ENCODE data around the gene RHOB. TPM values are rescaled to one million over a fixed set of nuclear protein-coding genes. Genes with fewer than 3 reads are reported as not detected.
A peak's percentile ranks its signal among the peaks of the same experiment; 100 is the strongest.

RHOB gene
- total and polyA plus RNA-seq, 8 donors = 143 to 1,146 (median 424) TPM

DNA sequence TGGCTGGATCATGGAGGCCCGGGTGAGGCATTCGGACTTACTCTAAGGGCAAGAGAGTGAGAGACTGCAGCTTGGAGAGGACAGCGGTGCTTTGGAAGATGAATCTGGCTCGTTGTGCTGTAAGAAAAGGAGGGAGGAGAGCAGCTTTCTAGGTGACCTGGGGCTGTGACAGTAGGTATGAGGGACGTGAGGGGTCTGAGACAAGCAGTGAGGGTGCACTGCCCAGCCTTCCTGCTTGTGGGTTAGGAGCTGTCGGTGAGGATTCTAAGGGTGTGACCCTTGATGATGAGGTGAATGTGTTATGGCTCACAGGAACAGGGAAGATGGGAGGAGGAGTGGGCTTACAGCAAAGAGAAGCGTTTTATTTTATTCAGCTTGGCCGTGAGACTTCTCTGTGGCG, 27.1 kb upstream of the RHOB start:
- Histone ChIP-seq H3K36me3 (no peaks in the 10 kb centered on the region), H3K27me3 (no peaks in the 10 kb centered on the region), H3K4me3 (no peak overlapping the region), H3K4me1 (peaks cover 33 to 73% (median 61%) of the 10 kb centered on the region in 4 donors), H3K27ac (peak overlapping the region in 4 of 5 donors; percentile 67 to 85 (median 82)), H3K9me3 (no peaks in the 10 kb centered on the region)
- TF ChIP-seq POLR2AphosphoS5 (IDR thresholded peaks at IDR 0.05) (no peak), EP300 (IDR thresholded peaks at IDR 0.05) (no peak), POLR2A (IDR thresholded peaks at IDR 0.05) (no peak)
- TF ChIP-seq, protein P1, sequence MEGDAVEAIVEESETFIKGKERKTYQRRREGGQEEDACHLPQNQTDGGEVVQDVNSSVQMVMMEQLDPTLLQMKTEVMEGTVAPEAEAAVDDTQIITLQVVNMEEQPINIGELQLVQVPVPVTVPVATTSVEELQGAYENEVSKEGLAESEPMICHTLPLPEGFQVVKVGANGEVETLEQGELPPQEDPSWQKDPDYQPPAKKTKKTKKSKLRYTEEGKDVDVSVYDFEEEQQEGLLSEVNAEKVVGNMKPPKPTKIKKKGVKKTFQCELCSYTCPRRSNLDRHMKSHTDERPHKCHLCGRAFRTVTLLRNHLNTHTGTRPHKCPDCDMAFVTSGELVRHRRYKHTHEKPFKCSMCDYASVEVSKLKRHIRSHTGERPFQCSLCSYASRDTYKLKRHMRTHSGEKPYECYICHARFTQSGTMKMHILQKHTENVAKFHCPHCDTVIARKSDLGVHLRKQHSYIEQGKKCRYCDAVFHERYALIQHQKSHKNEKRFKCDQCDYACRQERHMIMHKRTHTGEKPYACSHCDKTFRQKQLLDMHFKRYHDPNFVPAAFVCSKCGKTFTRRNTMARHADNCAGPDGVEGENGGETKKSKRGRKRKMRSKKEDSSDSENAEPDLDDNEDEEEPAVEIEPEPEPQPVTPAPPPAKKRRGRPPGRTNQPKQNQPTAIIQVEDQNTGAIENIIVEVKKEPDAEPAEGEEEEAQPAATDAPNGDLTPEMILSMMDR (IDR thresholded peaks at IDR 0.05) = no peak
- intact Hi-C loops (cut with DNase I; ENCODE audit: low total_unique reads) = no loop called here
- DNase-seq = peak in 1 of 2 donors; percentile 9
- WGBS, 5 donors = 72 to 85% (median 83%) methylated on average over 8 to 9 of the region's 9 CpGs

DNA sequence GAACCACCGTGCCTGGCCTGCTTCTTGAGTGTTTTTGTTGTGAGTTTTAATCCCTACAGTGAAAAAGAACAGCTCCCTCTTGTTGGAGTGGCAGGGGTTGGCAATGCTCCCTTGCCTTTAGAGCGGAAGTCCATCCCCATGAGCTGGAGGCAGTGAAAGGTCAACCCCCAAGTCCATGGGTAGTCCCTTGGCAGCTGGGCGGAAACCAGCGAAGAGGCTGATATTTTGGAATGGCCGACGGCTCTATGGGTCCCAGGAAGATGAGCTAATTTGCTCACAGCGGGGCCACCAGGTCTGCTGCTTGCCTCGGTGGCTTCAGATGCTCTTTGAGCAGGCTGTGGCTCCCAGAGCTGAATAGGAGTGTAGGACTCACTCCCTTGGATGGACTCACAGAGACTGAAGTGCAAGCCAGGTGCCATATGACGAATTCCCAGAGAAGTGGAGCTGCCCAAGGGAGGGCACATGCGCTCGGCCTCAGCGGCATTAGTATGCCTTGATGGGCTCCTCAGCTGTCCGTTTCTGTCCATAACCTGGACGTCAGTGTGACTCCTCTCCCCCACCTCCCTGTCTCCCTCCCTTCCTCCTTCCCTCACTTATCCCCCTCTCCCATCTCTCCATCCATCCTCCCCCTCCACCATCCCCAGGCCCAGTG, 25.4 kb upstream of the RHOB start:
- H3K27ac ChIP-seq = peak overlapping the region; percentile 20 to 87 (median 76)
- 71 to 79% (median 78%) methylated on average over 10 to 14 of the region's 14 CpGs for WGBS, 5 donors
- H3K9me3 ChIP-seq = no peaks in the 10 kb centered on the region
- TF ChIP-seq POLR2A (IDR thresholded peaks at IDR 0.05) = no peak
- no peak for TF ChIP-seq EP300 (IDR thresholded peaks at IDR 0.05)
- no peak for TF ChIP-seq POLR2AphosphoS5 (IDR thresholded peaks at IDR 0.05)
- TF ChIP-seq, protein P1 (IDR thresholded peaks at IDR 0.05) = no peak
- peaks cover 39 to 84% (median 72%) of the 10 kb centered on the region in 4 donors for H3K4me1 ChIP-seq
- H3K36me3 ChIP-seq = no peaks in the 10 kb centered on the region
- H3K27me3 ChIP-seq = no peaks in the 10 kb centered on the region
- no peak for DNase-seq
- H3K4me3 ChIP-seq = no peak overlapping the region
- intact Hi-C loops (cut with DNase I; ENCODE audit: low total_unique reads) = no loop called here

DNA sequence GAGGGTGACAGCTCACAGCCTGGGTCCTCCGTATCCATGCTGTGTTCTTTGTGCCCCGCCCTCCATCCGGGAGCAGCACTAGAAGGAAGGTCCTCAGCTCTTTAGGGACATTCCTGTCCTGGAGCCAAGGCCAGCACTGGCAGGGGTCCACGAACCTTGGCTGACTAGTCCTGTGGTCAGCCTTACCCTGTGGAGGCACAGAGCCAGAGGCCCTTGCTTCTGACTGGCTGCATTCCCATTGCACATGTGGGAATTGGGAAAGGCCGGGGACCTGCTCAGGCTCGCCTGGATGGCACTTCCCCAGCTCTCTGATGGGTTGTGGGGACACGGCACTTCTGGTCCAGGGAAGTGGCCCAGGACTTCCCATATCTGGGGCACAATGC, 24.9 kb upstream of the RHOB start:
- H3K4me1 ChIP-seq = peaks cover 39 to 84% (median 72%) of the 10 kb centered on the region in 4 donors
- DNase-seq = peak; percentile 52 to 98
- H3K27ac ChIP-seq = peak overlapping the region; percentile 20 to 87 (median 76)
- peak; percentile 82 to 91 (median 87) for TF ChIP-seq POLR2AphosphoS5 (IDR thresholded peaks at IDR 0.05)
- TF ChIP-seq EP300 (IDR thresholded peaks at IDR 0.05) = peak; percentile 64
- TF ChIP-seq, protein P1 (IDR thresholded peaks at IDR 0.05) = no peak
- no peak for TF ChIP-seq POLR2A (IDR thresholded peaks at IDR 0.05)
- no peak overlapping the region for H3K4me3 ChIP-seq
- no peaks in the 10 kb centered on the region for H3K27me3 ChIP-seq
- intact Hi-C loops (cut with DNase I; ENCODE audit: low total_unique reads) = no loop called here
- H3K36me3 ChIP-seq = no peaks in the 10 kb centered on the region
- H3K9me3 ChIP-seq = no peaks in the 10 kb centered on the region
- 17 to 36% (median 19%) methylated on average over 7 of the region's 7 CpGs for WGBS, 5 donors

DNA sequence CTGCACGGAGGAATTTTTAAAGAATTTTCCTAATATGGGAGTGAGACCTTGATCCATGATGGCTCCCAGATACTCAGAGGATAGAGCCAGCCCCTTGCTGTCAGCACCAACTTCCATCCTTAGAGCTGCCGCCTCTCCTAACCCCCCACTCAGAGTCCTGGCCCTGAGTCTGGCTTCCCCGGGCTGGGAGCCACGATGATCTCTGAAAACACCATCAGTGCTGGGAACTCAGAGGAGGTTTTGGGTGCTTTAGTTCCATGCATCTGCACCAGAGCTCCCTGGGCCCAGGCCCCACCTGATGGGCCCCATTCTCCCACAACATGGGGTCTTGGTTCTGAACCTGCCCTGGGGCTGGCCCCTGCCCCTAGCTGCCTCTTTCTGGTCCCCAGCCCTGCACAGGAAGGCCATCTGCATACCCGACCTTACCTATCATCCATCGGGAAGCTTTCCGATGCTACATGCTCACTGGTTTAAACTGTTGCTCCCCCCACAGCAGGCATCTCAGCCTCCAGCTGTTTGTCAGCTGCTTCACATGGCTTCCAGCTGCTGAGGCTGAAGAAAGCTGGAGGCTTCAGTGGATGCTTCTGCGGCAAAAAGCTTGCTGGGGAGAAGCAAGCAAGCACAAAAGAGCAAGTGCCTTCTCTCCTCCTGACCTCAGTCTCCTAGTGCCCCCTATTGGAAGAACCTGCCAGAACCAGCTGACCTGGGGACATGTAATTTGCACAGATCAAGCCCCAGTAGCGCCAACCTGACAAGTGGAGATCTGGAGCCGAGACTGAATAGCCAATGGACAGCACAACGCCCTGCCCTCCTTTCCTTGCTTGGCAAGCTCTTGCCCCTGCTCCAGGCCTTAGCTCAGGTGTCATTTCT, 24.2 kb upstream of the RHOB start:
- peak in 1 of 2 donors; percentile 75 for DNase-seq
- intact Hi-C loops (cut with DNase I; ENCODE audit: low total_unique reads) = no loop called here
- TF ChIP-seq, protein P1 (IDR thresholded peaks at IDR 0.05) = no peak
- TF ChIP-seq POLR2AphosphoS5 (IDR thresholded peaks at IDR 0.05) = peak in 1 of 3 donors; percentile 38
- Histone ChIP-seq H3K9me3 (no peaks in the 10 kb centered on the region), H3K27ac (peak overlapping the region; percentile 20 to 87 (median 76)), H3K27me3 (no peaks in the 10 kb centered on the region), H3K36me3 (no peaks in the 10 kb centered on the region), H3K4me3 (no peak overlapping the region), H3K4me1 (peaks cover 39 to 82% (median 72%) of the 10 kb centered on the region in 4 donors)
- 48 to 78% (median 73%) methylated on average over 11 of the region's 11 CpGs for WGBS, 5 donors
